A673 (cell line): ENCODE results near the gene SPHK1.

Experiments used
- EZH2 ChIP-seq: fragments of 200-600 bp; sonication (generic); IDR thresholded peaks from 2 replicates; pipeline ENCODE4 v1.6.1; 2017; ENCODE audit warnings: borderline replicate concordance, low read depth, mild to moderate bottlenecking, mixed read lengths, antibody characterized with exemption, low read length; ENCODE audit not compliant: poor library complexity, severe bottlenecking
- TF ChIP-seq, protein P1 (sequence below): fragments of 300-800, 200-600 bp; sonication (generic); conservative IDR thresholded peaks from 2 replicates; pipeline ENCODE4 v1.5.1; 2017; ENCODE audit warnings: low read depth, mild to moderate bottlenecking, antibody characterized with exemption, low read length, moderate library complexity, mixed read lengths

DNA sequence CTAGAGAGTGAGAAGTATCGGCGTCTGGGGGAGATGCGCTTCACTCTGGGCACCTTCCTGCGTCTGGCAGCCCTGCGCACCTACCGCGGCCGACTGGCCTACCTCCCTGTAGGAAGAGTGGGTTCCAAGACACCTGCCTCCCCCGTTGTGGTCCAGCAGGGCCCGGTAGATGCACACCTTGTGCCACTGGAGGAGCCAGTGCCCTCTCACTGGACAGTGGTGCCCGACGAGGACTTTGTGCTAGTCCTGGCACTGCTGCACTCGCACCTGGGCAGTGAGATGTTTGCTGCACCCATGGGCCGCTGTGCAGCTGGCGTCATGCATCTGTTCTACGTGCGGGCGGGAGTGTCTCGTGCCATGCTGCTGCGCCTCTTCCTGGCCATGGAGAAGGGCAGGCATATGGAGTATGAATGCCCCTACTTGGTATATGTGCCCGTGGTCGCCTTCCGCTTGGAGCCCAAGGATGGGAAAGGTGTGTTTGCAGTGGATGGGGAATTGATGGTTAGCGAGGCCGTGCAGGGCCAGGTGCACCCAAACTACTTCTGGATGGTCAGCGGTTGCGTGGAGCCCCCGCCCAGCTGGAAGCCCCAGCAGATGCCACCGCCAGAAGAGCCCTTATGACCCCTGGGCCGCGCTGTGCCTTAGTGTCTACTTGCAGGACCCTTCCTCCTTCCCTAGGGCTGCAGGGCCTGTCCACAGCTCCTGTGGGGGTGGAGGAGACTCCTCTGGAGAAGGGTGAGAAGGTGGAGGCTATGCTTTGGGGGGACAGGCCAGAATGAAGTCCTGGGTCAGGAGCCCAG is 2.8 kb downstream of the SPHK1 start:
- TF ChIP-seq, protein P1, sequence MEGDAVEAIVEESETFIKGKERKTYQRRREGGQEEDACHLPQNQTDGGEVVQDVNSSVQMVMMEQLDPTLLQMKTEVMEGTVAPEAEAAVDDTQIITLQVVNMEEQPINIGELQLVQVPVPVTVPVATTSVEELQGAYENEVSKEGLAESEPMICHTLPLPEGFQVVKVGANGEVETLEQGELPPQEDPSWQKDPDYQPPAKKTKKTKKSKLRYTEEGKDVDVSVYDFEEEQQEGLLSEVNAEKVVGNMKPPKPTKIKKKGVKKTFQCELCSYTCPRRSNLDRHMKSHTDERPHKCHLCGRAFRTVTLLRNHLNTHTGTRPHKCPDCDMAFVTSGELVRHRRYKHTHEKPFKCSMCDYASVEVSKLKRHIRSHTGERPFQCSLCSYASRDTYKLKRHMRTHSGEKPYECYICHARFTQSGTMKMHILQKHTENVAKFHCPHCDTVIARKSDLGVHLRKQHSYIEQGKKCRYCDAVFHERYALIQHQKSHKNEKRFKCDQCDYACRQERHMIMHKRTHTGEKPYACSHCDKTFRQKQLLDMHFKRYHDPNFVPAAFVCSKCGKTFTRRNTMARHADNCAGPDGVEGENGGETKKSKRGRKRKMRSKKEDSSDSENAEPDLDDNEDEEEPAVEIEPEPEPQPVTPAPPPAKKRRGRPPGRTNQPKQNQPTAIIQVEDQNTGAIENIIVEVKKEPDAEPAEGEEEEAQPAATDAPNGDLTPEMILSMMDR, result no peak
- TF ChIP-seq EZH2, result no peak
